Upper lobe of left lung (tissue), 6 donors: Measurements from ENCODE around the gene UBE2D3. TPM values are rescaled to one million over a fixed set of nuclear protein-coding genes. Genes with fewer than 3 reads are reported as not detected.

Experiments
- ATAC-seq, 2 donors: fragments of 200-7000 bp; cut with Tn5 transposase; one replicate each; pipeline ENCODE4 v1.9.1; 2022; ENCODE audit warnings: mild to moderate bottlenecking in 2 of 2, moderate library complexity in 2 of 2; ENCODE audit not compliant: low FRiP score in 2 of 2
- DNase-seq, 2 donors: peaks; one replicate each; pipeline ENCODE4 v3.0.0-alpha.2; 2019 to 2020
- H3K27ac ChIP-seq, 4 donors: fragments of 200-600 bp; sonication (generic); one replicate each; pipeline ENCODE4 v1.5.1; 2016 to 2019
- H3K27me3 ChIP-seq, 4 donors: fragments of 200-600 bp; sonication (generic); one replicate each; pipeline ENCODE4 v1.5.1; 2017 to 2019
- H3K36me3 ChIP-seq, 4 donors: fragments of 200-600 bp; sonication (generic); one replicate each; pipeline ENCODE4 v1.5.1; 2016 to 2019
- H3K4me1 ChIP-seq, 4 donors: fragments of 200-600 bp; sonication (generic); one replicate each; pipeline ENCODE4 v1.5.1; 2018 to 2019
- H3K4me3 ChIP-seq, 4 donors: fragments of 200-600 bp; sonication (generic); one replicate each; pipeline ENCODE4 v1.5.1; 2017 to 2019; ENCODE audit warnings: mild to moderate bottlenecking in 2 of 4, moderate library complexity in 1 of 4
- H3K9me3 ChIP-seq, 4 donors: fragments of 200-600 bp; sonication (generic); one replicate each; pipeline ENCODE4 v1.5.1; 2018 to 2019
- EP300 ChIP-seq, 4 donors: sonication (generic); formaldehyde crosslinking; IDR thresholded peaks; one replicate each; pipeline ENCODE4 v1.5.1; 2017; ENCODE audit warnings: antibody characterized with exemption in 4 of 4, control low read depth in 2 of 4
- POLR2A ChIP-seq, 4 donors: fragments of 450-650 bp; IDR thresholded peaks; one replicate each; pipeline ENCODE4 v1.5.1; 2016 to 2017; ENCODE audit warnings: antibody characterized with exemption in 4 of 4, mild to moderate bottlenecking in 2 of 4
- POLR2AphosphoS5 ChIP-seq, 2 donors: sonication (generic); formaldehyde crosslinking; IDR thresholded peaks; one replicate each; pipeline ENCODE4 v1.5.1; 2017; ENCODE audit warnings: antibody characterized with exemption in 2 of 2
- WGBS, 2 donors: methylation state at CpG; one replicate each; pipeline ENCODE4 v1.1.5; 2017 to 2018; 5-methylcytosine and 5-hydroxymethylcytosine counted together
- total RNA-seq, 6 donors: library from RNA; depleted of rRNA in 4 of 6; stranded (reverse); fragments of >200 nt in 4 of 6; gene quantifications; one replicate each; pipeline versions ENCODE4 v1.1.0 to v1.2.1, GENCODE V29; 2016 to 2021
- TF ChIP-seq, protein P1 (sequence below), 6 experiments: fragments of 450-650 bp in 4 of 6; fragments of 200-600 bp in 2 of 6; sonication (generic) in 2 of 6; IDR thresholded peaks; one replicate each; pipeline ENCODE4 v1.5.1; 2016 to 2019; ENCODE audit warnings: antibody characterized with exemption in 6 of 6
- donor health status: DM: no; HTN: no; CAD: no; lungs with moderate emphysema.
- donor health status: DM: no; HTN: yes; CAD: no; lungs with severe emphysema.

The UBE2D3 gene
- 100 to 1,000 TPM; 215 to 376 (median 317) TPM for total RNA-seq

DNA sequence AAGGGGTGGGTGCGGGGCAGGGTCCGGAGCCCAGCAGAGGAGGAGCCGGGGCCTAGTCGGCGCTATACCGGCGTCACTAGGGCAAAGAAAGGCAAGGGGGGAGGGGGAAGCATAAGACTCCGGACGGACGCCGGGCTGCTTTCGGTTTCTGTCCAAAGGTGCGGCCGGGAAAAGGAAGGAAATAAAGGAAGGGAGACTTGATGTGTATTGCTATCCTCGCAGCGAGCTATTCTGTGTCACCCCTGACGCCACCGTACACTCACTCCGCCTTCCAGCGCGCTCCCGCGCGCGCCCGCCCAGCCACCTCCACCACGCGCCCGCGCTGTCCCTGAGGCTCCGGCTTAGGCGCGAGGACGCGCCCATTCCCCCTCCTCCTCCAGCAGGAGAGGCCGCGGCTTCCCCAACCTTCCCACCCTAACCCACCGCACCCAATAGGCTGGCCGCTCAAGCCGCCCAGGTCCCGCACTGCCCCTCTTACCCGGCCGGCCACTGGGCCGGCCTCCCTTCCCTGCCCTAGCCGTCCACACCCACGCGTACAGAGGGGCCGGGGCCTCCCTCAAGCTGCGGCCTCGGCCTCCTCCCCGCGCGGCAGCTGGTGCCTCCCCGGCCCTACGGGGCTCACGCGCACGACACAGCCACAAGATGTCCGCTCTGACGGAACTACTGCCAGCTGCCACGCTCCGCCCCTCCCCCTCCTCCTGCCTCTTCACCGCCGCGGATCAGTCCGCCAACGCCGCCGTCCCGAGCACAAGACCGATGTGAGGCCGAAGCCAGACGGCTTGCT is at the start of gene UBE2D3:
Gene UBE2D3, minus strand, starts transcription at position 662 of the 784 bp plus-strand sequence. CDS start 1,043 bp downstream, outside the sequence.
- Histone ChIP-seq H3K4me1 (peaks cover 26 to 40% (median 35%) of the 10 kb centered on the region in 4 donors), H3K36me3 (peaks cover 0 to 7% (median 0%) of the 10 kb centered on the region in 4 donors), H3K4me3 (peak within 1 kb of the TSS; percentile 57 to 93 (median 81)), H3K27me3 (no peaks in the 10 kb centered on the region), H3K9me3 (no peaks in the 10 kb centered on the region), H3K27ac (peak within 1 kb of the TSS; percentile 98 to 100 (median 100))
- peak; percentile 95 to 98 for TF ChIP-seq POLR2AphosphoS5 (IDR thresholded peaks at IDR 0.05)
- peak in 3 of 4 donors; percentile 11 to 89 (median 60) for TF ChIP-seq EP300 (IDR thresholded peaks at IDR 0.05)
- TF ChIP-seq, protein P1, sequence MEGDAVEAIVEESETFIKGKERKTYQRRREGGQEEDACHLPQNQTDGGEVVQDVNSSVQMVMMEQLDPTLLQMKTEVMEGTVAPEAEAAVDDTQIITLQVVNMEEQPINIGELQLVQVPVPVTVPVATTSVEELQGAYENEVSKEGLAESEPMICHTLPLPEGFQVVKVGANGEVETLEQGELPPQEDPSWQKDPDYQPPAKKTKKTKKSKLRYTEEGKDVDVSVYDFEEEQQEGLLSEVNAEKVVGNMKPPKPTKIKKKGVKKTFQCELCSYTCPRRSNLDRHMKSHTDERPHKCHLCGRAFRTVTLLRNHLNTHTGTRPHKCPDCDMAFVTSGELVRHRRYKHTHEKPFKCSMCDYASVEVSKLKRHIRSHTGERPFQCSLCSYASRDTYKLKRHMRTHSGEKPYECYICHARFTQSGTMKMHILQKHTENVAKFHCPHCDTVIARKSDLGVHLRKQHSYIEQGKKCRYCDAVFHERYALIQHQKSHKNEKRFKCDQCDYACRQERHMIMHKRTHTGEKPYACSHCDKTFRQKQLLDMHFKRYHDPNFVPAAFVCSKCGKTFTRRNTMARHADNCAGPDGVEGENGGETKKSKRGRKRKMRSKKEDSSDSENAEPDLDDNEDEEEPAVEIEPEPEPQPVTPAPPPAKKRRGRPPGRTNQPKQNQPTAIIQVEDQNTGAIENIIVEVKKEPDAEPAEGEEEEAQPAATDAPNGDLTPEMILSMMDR (IDR thresholded peaks at IDR 0.05) = peak in 1 of 6 experiments; percentile 29
- TF ChIP-seq POLR2A (IDR thresholded peaks at IDR 0.05) = peak; percentile 68 to 97 (median 94)
- peak; percentile 87 to 94 for ATAC-seq
- WGBS, 2 donors = 0 to 1% methylated on average over 31 to 66 of the region's 73 CpGs
- DNase-seq = peak; percentile 93 to 97

DNA sequence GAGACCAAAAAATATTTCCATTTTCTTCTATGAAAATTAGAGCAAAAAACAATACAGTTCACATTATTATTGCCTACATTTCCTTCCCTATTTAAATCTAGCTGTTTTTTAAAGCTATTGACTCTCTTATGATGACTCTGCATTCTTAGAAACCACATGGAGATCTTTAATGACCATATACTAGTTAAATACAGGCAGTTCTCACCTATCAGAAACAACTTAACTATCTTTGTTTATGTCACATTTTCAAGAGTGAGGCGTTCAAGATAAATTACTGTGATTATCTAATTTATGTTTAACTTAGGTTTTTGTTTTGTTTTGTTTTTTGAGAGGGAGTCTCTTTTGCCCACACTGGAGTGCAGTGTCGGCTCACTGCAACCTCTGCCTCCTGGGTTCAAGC is 44.4 kb upstream of the UBE2D3 start:
- ATAC-seq (no peak), DNase-seq (no peak)
- peaks cover 0 to 15% (median 0%) of the 10 kb centered on the region in 4 donors for H3K36me3 ChIP-seq
- TF ChIP-seq, protein P1 (IDR thresholded peaks at IDR 0.05) = no peak
- TF ChIP-seq POLR2AphosphoS5 (IDR thresholded peaks at IDR 0.05) (no peak), EP300 (IDR thresholded peaks at IDR 0.05) (no peak), POLR2A (IDR thresholded peaks at IDR 0.05) (no peak)
- H3K27ac ChIP-seq = peak overlapping the region in 1 of 4 donors; percentile 4
- no peaks in the 10 kb centered on the region for H3K9me3 ChIP-seq
- H3K4me3 ChIP-seq = no peak overlapping the region
- H3K27me3 ChIP-seq = no peaks in the 10 kb centered on the region
- 73 to 80% methylated on average over 2 of the region's 2 CpGs for WGBS, 2 donors
- peaks cover 14 to 24% (median 19%) of the 10 kb centered on the region in 4 donors for H3K4me1 ChIP-seq

DNA sequence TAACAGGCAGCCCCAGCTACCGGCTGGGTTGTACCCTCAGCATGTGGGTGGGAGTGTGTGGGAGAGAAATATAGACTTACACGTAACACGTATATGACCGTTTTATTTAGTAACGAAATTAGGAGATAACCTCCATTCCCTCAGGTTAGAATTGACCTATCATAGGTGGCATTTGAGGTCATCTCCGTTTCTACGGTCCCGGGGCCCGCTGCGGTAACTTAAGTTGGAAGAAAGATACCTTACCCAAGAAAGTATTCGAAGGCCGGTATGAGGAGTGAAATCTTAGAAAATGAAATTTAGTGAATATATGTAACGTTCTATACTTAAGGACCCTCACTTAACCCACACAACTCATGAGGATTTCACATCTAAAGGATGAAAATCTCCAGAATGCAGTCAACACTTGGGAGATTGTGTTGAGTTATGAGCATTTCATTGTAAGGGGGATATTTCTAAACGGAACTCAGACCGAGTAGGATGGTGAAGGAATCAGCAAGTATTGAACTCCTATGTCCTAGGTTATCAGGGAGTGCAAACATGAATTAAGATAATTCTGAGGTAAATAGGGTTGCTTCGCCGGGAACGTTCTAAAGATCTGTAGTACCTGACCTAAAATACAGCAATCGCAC is 42.3 kb upstream of the UBE2D3 start:
- H3K4me3 ChIP-seq = peak overlapping the region; percentile 57 to 93 (median 72)
- H3K9me3 ChIP-seq = no peaks in the 10 kb centered on the region
- TF ChIP-seq EP300 (IDR thresholded peaks at IDR 0.05) (no peak), POLR2A (IDR thresholded peaks at IDR 0.05) (no peak), POLR2AphosphoS5 (IDR thresholded peaks at IDR 0.05) (no peak)
- TF ChIP-seq, protein P1 (IDR thresholded peaks at IDR 0.05) = no peak
- peaks cover 14 to 24% (median 19%) of the 10 kb centered on the region in 4 donors for H3K4me1 ChIP-seq
- H3K36me3 ChIP-seq = peaks cover 0 to 4% (median 0%) of the 10 kb centered on the region in 4 donors
- ATAC-seq (no peak), DNase-seq (no peak)
- H3K27ac ChIP-seq = peak overlapping the region; percentile 94 to 97 (median 95)
- H3K27me3 ChIP-seq = no peaks in the 10 kb centered on the region
- WGBS, 2 donors = 11 to 13% methylated on average over 19 of the region's 19 CpGs

DNA sequence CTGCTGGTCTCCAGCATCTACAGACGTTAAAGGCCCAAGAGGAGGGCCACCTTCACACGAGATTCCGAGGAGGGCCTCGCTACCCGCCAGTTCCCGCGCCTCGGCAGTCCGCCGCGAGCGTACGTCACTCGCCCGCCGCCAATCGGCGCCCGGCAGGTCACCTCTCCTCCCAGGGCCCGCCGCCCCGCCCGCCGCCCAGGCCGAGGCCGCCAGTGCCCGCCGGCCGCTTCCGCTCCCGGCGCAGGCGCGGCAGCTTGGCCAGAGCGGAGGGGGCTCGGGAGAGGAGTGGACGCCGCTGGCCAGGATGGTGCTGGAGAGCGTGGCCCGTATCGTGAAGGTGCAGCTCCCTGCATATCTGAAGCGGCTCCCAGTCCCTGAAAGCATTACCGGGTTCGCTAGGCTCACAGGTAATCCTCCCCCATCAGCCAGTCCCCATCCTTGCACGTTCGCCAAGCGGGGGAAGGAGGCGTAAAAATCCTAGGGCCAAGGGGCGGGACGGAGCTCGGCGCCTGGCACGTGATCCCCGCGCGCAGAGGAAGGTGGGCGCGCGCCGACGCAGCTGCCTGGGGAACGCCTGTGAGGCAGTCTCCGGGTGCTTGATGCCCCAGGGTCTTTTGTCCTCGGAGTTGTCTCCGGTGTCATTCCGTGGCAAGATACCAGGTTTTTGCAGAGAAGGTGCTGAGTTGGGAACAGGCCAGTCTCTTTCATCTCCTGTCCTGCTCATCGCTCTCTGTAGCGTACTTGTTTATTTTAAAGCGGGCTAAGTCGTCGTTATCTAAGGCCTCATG is 41.6 kb upstream of the UBE2D3 start, which contains the start of gene CISD2:
Gene CISD2, plus strand, starts transcription at position 212 of the 788 bp plus-strand sequence. Its CDS starts 93 bp downstream, at position 305.
- H3K27me3 ChIP-seq = no peaks in the 10 kb centered on the region
- DNase-seq (peak; percentile 95 to 99), ATAC-seq (peak; percentile 97 to 99)
- no peaks in the 10 kb centered on the region for H3K36me3 ChIP-seq
- peaks cover 14 to 24% (median 19%) of the 10 kb centered on the region in 4 donors for H3K4me1 ChIP-seq
- peak within 1 kb of the TSS; percentile 94 to 97 (median 95) for H3K27ac ChIP-seq
- peak within 1 kb of the TSS; percentile 59 to 93 (median 72) for H3K4me3 ChIP-seq
- H3K9me3 ChIP-seq = no peaks in the 10 kb centered on the region
- peak; percentile 87 to 94 for TF ChIP-seq POLR2AphosphoS5 (IDR thresholded peaks at IDR 0.05)
- peak in 3 of 4 donors; percentile 75 to 92 (median 85) for TF ChIP-seq POLR2A (IDR thresholded peaks at IDR 0.05)
- TF ChIP-seq, protein P1 (IDR thresholded peaks at IDR 0.05) = peak in 4 of 6 experiments; percentile 33 to 60 (median 46)
- TF ChIP-seq EP300 (IDR thresholded peaks at IDR 0.05) = peak in 1 of 4 donors; percentile 7
- WGBS, 2 donors = 0 to 1% methylated on average over 24 to 57 of the region's 71 CpGs
